ENCODE measurements around the gene PRPF8. TPM values are rescaled to one million over a fixed set of nuclear protein-coding genes. Genes with fewer than 3 reads are reported as not detected.

The PRPF8 gene
- total and polyA plus RNA-seq, 2 of the 13 experiments (the other 11 are each of a cell fraction or from before 2014, with no cell fraction given), result 112 to 179 TPM

DNA sequence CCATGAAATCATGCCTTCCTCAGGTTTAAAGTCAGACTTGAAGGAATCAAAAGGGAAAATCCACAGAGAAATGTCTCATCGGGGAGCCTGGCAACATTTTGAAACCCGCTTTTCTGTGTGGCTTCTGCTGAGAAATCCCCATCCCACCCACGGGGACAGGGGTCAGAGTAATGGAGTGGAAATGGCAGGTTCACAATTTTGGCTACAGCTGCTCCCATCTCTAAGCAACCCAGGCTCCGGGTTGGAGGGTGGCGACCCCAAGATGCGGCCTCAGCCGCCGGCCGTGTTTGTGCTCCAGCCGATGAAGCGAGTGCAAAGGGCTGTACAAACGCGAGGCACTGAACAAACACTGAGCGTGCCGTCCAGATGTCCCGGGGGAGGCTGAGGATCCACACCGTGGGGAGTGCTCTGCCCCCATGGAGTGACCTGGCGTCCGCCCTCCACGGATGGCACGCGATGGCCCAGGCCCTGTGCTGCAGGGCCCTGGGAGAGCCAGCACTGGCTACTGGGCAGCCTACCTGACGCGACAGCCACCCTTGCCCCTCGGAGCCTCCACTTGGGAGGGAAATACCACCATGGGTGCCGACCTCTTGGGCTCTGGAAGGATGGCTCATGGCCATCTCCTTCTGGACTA lies 78.2 kb downstream of the PRPF8 start (continued):
- TF ChIP-seq ZNF619 (CRISPR knock-in tag; IDR thresholded peaks at IDR 0.05) (no peak), KLF11 (CRISPR knock-in tag; IDR thresholded peaks at IDR 0.05) (no peak), CCAR2 (optimal IDR thresholded peaks at IDR 0.05; ENCODE audit: low read depth, low read length) (no peak), ADNP (CRISPR knock-in tag; IDR thresholded peaks at IDR 0.05) (no peak), POLR2AphosphoS5 (IDR thresholded peaks at IDR 0.05; ENCODE audit: low read depth, low read length) (no peak), MBNL3 (CRISPR knock-in tag; conservative IDR thresholded peaks at IDR 0.05) (no peak), PRPF4 (IDR thresholded peaks at IDR 0.05; ENCODE audit: low read depth, low read length, poor library complexity, severe bottlenecking) (no peak), ZNF350 (CRISPR knock-in tag; IDR thresholded peaks at IDR 0.05; ENCODE audit: borderline replicate concordance, low read depth) (no peak), ZNF441 (CRISPR knock-in tag; IDR thresholded peaks at IDR 0.05; ENCODE audit: borderline replicate concordance) (0 out of 2 replicates have a peak, but pooled peaks have one; percentile 45), ZNF7 (CRISPR knock-in tag; IDR thresholded peaks at IDR 0.05) (no peak)
- TF ChIP-seq, protein P1, sequence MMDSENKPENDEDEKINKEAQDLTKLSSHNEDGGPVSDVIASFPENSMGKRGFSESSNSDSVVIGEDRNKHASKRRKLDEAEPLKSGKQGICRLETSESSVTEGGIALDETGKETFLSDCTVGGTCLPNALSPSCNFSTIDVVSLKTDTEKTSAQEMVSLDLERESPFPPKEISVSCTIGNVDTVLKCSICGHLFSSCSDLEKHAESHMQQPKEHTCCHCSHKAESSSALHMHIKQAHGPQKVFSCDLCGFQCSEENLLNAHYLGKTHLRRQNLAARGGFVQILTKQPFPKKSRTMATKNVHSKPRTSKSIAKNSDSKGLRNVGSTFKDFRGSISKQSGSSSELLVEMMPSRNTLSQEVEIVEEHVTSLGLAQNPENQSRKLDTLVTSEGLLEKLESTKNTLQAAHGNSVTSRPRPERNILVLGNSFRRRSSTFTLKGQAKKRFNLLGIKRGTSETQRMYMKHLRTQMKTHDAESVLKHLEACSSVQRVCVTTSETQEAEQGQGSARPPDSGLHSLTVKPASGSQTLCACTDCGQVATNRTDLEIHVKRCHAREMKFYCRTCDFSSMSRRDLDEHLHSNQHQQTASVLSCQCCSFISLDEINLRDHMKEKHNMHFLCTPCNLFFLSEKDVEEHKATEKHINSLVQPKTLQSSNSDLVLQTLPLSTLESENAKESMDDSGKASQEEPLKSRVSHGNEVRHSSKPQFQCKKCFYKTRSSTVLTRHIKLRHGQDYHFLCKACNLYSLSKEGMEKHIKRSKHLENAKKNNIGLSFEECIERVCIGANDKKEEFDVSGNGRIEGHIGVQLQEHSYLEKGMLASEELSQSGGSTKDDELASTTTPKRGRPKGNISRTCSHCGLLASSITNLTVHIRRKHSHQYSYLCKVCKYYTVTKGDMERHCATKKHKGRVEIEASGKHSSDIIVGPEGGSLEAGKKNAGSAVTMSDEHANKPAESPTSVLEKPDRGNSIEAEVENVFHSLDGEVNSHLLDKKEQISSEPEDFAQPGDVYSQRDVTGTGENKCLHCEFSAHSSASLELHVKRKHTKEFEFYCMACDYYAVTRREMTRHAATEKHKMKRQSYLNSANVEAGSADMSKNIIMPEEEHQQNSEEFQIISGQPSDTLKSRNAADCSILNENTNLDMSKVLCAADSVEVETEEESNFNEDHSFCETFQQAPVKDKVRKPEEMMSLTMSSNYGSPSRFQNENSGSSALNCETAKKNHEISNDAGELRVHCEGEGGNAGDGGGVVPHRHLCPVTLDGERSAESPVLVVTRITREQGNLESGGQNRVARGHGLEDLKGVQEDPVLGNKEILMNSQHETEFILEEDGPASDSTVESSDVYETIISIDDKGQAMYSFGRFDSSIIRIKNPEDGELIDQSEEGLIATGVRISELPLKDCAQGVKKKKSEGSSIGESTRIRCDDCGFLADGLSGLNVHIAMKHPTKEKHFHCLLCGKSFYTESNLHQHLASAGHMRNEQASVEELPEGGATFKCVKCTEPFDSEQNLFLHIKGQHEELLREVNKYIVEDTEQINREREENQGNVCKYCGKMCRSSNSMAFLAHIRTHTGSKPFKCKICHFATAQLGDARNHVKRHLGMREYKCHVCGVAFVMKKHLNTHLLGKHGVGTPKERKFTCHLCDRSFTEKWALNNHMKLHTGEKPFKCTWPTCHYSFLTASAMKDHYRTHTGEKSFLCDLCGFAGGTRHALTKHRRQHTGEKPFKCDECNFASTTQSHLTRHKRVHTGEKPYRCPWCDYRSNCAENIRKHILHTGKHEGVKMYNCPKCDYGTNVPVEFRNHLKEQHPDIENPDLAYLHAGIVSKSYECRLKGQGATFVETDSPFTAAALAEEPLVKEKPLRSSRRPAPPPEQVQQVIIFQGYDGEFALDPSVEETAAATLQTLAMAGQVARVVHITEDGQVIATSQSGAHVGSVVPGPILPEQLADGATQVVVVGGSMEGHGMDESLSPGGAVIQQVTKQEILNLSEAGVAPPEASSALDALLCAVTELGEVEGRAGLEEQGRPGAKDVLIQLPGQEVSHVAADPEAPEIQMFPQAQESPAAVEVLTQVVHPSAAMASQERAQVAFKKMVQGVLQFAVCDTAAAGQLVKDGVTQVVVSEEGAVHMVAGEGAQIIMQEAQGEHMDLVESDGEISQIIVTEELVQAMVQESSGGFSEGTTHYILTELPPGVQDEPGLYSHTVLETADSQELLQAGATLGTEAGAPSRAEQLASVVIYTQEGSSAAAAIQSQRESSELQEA (CRISPR knock-in tag; IDR thresholded peaks at IDR 0.05; ENCODE audit: not compliant biosample characterization), result no peak
- TF ChIP-seq, protein P2, sequence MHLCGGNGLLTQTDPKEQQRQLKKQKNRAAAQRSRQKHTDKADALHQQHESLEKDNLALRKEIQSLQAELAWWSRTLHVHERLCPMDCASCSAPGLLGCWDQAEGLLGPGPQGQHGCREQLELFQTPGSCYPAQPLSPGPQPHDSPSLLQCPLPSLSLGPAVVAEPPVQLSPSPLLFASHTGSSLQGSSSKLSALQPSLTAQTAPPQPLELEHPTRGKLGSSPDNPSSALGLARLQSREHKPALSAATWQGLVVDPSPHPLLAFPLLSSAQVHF (CRISPR knock-in tag; IDR thresholded peaks at IDR 0.05), result no peak
- TF ChIP-seq, protein P3, sequence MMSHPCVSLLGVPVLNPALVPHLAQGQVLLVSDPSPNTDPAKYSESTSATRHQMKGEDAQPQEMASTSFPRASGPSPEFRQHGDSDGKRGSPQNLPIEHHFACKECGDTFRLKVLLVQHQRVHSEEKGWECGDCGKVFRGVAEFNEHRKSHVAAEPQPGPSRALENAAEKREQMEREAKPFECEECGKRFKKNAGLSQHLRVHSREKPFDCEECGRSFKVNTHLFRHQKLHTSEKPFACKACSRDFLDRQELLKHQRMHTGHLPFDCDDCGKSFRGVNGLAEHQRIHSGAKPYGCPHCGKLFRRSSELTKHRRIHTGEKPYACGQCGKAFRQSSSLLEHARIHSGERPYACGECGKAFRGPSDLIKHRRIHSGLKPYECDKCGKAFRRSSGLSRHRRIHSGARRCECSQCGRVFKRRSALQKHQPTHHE (CRISPR knock-in tag; IDR thresholded peaks at IDR 0.05; ENCODE audit: borderline replicate concordance), result no peak
- TF ChIP-seq, protein P4, sequence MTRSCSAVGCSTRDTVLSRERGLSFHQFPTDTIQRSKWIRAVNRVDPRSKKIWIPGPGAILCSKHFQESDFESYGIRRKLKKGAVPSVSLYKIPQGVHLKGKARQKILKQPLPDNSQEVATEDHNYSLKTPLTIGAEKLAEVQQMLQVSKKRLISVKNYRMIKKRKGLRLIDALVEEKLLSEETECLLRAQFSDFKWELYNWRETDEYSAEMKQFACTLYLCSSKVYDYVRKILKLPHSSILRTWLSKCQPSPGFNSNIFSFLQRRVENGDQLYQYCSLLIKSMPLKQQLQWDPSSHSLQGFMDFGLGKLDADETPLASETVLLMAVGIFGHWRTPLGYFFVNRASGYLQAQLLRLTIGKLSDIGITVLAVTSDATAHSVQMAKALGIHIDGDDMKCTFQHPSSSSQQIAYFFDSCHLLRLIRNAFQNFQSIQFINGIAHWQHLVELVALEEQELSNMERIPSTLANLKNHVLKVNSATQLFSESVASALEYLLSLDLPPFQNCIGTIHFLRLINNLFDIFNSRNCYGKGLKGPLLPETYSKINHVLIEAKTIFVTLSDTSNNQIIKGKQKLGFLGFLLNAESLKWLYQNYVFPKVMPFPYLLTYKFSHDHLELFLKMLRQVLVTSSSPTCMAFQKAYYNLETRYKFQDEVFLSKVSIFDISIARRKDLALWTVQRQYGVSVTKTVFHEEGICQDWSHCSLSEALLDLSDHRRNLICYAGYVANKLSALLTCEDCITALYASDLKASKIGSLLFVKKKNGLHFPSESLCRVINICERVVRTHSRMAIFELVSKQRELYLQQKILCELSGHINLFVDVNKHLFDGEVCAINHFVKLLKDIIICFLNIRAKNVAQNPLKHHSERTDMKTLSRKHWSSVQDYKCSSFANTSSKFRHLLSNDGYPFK (CRISPR knock-in tag; IDR thresholded peaks at IDR 0.05; ENCODE audit: borderline replicate concordance), result no peak
